Tibial nerve (tissue), 4 donors: ENCODE measurements around the gene SLC6A17.

Experiments
- EP300 ChIP-seq, 2 donors: sonication (generic); formaldehyde crosslinking; IDR thresholded peaks; one replicate each; pipeline ENCODE4 v1.6.1; 2017; ENCODE audit warnings: antibody characterized with exemption in 2 of 2, mild to moderate bottlenecking in 1 of 2
- POLR2A ChIP-seq, 2 donors: fragments of 450-650 bp; IDR thresholded peaks; one replicate each; pipeline ENCODE4 v1.6.1; 2017; ENCODE audit warnings: antibody characterized with exemption in 2 of 2, mild to moderate bottlenecking in 2 of 2, moderate library complexity in 2 of 2
- TF ChIP-seq, protein P1 (sequence below), 5 experiments: fragments of 200-600 bp in 3 of 5; fragments of 450-650 bp in 2 of 5; sonication (generic) in 3 of 5; IDR thresholded peaks; one replicate each; pipeline ENCODE4 v1.5.1; 2016 to 2019; ENCODE audit warnings: antibody characterized with exemption in 5 of 5, mild to moderate bottlenecking in 3 of 5, moderate library complexity in 2 of 5

DNA sequence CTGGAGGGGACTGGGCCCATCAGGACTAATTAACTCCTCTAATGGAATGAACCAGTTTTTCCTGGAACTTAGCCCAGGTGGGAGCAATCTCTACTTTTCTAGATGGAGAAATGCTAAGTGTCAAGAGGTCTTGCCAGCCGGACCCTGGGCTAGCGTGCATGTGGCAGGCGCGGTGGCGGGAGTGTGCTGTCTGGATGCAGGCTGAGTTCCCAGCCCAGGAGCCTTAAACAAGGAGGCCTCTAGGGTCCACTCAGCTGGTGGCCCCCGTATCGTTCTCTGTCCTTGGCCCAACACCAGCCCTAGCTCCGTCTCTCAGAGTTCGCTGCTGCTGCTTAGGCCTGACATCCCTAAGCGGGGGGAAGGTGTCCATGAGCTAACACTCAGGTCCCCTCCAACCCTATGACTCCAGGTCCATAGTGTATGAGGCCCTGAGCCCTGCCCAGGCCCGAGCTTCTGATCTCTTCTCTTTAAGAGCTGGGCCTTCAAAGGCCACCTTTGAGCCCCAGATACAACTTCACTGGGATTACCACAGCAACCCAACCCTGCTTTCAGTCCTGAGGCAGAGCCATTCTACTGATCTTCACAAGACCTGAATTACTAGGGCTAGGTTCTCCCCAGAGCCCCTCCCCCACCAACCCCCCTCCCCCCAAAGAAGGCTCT is 56.1 kb downstream of the SLC6A17 start:
- TF ChIP-seq, protein P1, sequence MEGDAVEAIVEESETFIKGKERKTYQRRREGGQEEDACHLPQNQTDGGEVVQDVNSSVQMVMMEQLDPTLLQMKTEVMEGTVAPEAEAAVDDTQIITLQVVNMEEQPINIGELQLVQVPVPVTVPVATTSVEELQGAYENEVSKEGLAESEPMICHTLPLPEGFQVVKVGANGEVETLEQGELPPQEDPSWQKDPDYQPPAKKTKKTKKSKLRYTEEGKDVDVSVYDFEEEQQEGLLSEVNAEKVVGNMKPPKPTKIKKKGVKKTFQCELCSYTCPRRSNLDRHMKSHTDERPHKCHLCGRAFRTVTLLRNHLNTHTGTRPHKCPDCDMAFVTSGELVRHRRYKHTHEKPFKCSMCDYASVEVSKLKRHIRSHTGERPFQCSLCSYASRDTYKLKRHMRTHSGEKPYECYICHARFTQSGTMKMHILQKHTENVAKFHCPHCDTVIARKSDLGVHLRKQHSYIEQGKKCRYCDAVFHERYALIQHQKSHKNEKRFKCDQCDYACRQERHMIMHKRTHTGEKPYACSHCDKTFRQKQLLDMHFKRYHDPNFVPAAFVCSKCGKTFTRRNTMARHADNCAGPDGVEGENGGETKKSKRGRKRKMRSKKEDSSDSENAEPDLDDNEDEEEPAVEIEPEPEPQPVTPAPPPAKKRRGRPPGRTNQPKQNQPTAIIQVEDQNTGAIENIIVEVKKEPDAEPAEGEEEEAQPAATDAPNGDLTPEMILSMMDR (IDR thresholded peaks at IDR 0.05) = no peak
- TF ChIP-seq POLR2A (IDR thresholded peaks at IDR 0.05) = no peak
- no peak for TF ChIP-seq EP300 (IDR thresholded peaks at IDR 0.05)
